GM12891 (cell line): ENCODE measurements around the gene STAM.

Source experiments
- PAX5 ChIP-seq: IDR thresholded peaks from 2 replicates; pipeline ENCODE4 v1.6.1; 2011; ENCODE audit warnings: low read length, moderate library complexity, mild to moderate bottlenecking; ENCODE audit not compliant: insufficient read depth, severe bottlenecking
- POLR2A ChIP-seq: IDR thresholded peaks from 2 replicates; pipeline ENCODE4 v1.6.1; 2011; ENCODE audit warnings: low read depth, low read length, control low read depth
- POLR2AphosphoS5 ChIP-seq: IDR thresholded peaks from 2 replicates; pipeline ENCODE4 v1.6.1; 2011; ENCODE audit warnings: low read depth, low read length, control low read depth
- SPI1 ChIP-seq: IDR thresholded peaks from 2 replicates; pipeline ENCODE4 v1.6.1; 2011; ENCODE audit warnings: low read depth, low read length, control low read depth
- TAF1 ChIP-seq: IDR thresholded peaks from 2 replicates; pipeline ENCODE4 v1.6.1; 2011; ENCODE audit warnings: low read depth, low read length, control low read depth

DNA sequence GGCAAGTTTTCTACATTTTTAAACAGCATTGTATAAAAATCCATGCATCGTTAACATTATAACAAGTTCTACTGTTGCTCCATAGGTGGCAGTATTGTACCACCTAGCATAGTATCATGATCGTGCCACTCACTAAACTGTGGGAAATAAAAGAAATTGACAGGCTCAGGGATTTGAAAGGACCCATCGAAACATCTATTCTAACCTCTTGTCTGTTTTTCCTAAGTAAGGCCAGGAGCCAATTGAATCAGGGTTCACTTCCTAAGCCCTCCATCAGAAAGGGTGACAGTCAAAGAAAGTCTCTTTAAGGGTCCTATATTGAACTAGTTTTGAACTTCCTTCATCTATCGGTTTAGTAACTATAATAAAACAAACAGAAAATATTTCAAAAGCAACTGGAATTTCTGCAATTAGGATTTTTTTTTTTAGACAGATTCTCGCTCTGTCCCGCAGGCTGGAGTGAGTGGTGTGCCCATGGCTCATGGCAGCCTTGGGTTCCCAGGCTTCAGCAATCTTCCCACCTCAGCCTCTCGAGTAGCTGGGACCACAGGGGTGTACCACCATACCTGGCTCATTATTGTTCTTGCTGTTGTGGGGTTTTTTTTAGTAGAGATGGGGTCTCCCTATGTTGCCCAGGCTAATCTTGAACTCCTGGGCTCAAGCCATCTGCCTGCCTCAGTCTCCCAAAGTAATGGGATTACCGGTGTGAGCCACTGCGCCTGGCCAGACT is 36.2 kb upstream of the STAM start:
- TF ChIP-seq POLR2A (no peak), POLR2AphosphoS5 (no peak), SPI1 (no peak), TAF1 (no peak), PAX5 (no peak)
